ENCODE results near the gene ATP9B. TPM values are rescaled to one million over a fixed set of nuclear protein-coding genes. Genes with fewer than 3 reads are reported as not detected.

ATP9B gene
- polyA plus RNA-seq, 1 of the 3 experiments (the other 2 are of a cell fraction): 11.2 TPM

GRCh38 chr18:79218605-79219190, 149.5 kb downstream of the ATP9B start (continued):
- TF ChIP-seq CTCF (IDR thresholded peaks at IDR 0.05) (no peak), FOXJ3 (CRISPR knock-in tag; IDR thresholded peaks at IDR 0.05) (no peak)

- WGBS (ENCODE audit: low lambda C conversion rate): 87% methylated on average over 3 of the region's 5 CpGs
- TF ChIP-seq GATA2 (CRISPR knock-in tag; IDR thresholded peaks at IDR 0.05) (peak; percentile 35; the same call in 1 of the 2 replicates), SIN3A (IDR thresholded peaks at IDR 0.05; ENCODE audit: borderline replicate concordance, low read depth, low read length) (no peak)
- H3F3A ChIP-seq (replicated peaks; ENCODE audit: insufficient read depth): no peaks in the 10 kb centered on the region
- no peak overlapping the region for H3K9ac ChIP-seq
- no peaks in the 10 kb centered on the region for H3K27me3 ChIP-seq (ENCODE audit: insufficient read depth)
- no peak overlapping the region for H3K27ac ChIP-seq (ENCODE audit: low read depth in 2 of 2, low read length in 1 of 2)
- H3K4me2 ChIP-seq: no peak overlapping the region
- DNase-seq: peak; percentile 34
- H3K9me2 ChIP-seq: no peaks in the 10 kb centered on the region
- H3K79me2 ChIP-seq (ENCODE audit: insufficient read depth): no peaks in the 10 kb centered on the region
- no peaks in the 10 kb centered on the region for H4K20me1 ChIP-seq (ENCODE audit: insufficient read depth)
- H3K4me3 ChIP-seq (ENCODE audit: low read depth in 2 of 2, low read length in 1 of 2): no peak overlapping the region
- no peaks in the 10 kb centered on the region for H3K9me3 ChIP-seq
- H2AFZ ChIP-seq (ENCODE audit: low read depth): no peak overlapping the region
- peaks cover 0 to 13% of the 10 kb centered on the region in 2 experiments; a peak in 1 of 4 replicates for H3K4me1 ChIP-seq (ENCODE audit: control insufficient read depth in 1 of 2, insufficient read depth in 2 of 2, low read depth in 1 of 2, low read length in 1 of 2)
- peaks cover 0 to 2% of the 10 kb centered on the region in 2 experiments for H3K36me3 ChIP-seq (replicated peaks in 1 of 2; ENCODE audit: control insufficient read depth in 1 of 2, insufficient read depth in 2 of 2, low read length in 1 of 2)
- ChIA-PET POLR2A (no interaction called here), CTCF (no interaction called here)
Observed at GRCh38 chr18:79221136-79221535, 151.9 kb downstream of the ATP9B start.

- no peak for DNase-seq
- H4K20me1 ChIP-seq (ENCODE audit: insufficient read depth): no peaks in the 10 kb centered on the region
- no peaks in the 10 kb centered on the region for H3K27me3 ChIP-seq (ENCODE audit: insufficient read depth)
- no peak overlapping the region for H3K9ac ChIP-seq
- TF ChIP-seq JUND (IDR thresholded peaks at IDR 0.05): no peak
- TF ChIP-seq RFX5 (IDR thresholded peaks at IDR 0.05; ENCODE audit: low read length): no peak
- no peak for TF ChIP-seq USF1 (IDR thresholded peaks at IDR 0.05; ENCODE audit: borderline replicate concordance, low read depth)
- TF ChIP-seq MAX (IDR thresholded peaks at IDR 0.05; ENCODE audit: low read depth): no peak
- no peak for TF ChIP-seq POLR2AphosphoS5 (IDR thresholded peaks at IDR 0.05; ENCODE audit: low read depth, low read length)
- no peak for TF ChIP-seq YY1 (IDR thresholded peaks at IDR 0.05; ENCODE audit: low read depth)
- TF ChIP-seq PBX3 (IDR thresholded peaks at IDR 0.05): no peak
- no peaks in the 10 kb centered on the region for H3K79me2 ChIP-seq (ENCODE audit: insufficient read depth)
- POLR2A ChIA-PET: no interaction called here
- CTCF ChIA-PET: no interaction called here
- no peak overlapping the region for H3K4me2 ChIP-seq
- H3K27ac ChIP-seq (ENCODE audit: low read depth in 2 of 2, low read length in 1 of 2): no peak overlapping the region
- no peaks in the 10 kb centered on the region for H3F3A ChIP-seq (replicated peaks; ENCODE audit: insufficient read depth)
- no peak overlapping the region for H2AFZ ChIP-seq (ENCODE audit: low read depth)
- no peaks in the 10 kb centered on the region for H3K9me2 ChIP-seq
- peaks cover 0 to 15% of the 10 kb centered on the region in 2 experiments; a peak in 1 of 4 replicates for H3K4me1 ChIP-seq (ENCODE audit: control insufficient read depth in 1 of 2, insufficient read depth in 2 of 2, low read depth in 1 of 2, low read length in 1 of 2)
- H3K4me3 ChIP-seq (ENCODE audit: low read depth in 2 of 2, low read length in 1 of 2): no peak overlapping the region
- WGBS (ENCODE audit: low lambda C conversion rate): 86% methylated on average over 1 of the region's 1 CpG
- no peaks in the 10 kb centered on the region for H3K36me3 ChIP-seq (replicated peaks in 1 of 2; ENCODE audit: control insufficient read depth in 1 of 2, insufficient read depth in 2 of 2, low read length in 1 of 2)
- no peaks in the 10 kb centered on the region for H3K9me3 ChIP-seq
Observed at GRCh38 chr18:79222790-79223189, 153.6 kb downstream of the ATP9B start.
